ENCODE results near the gene ARHGAP8. TPM values are rescaled to one million over a fixed set of nuclear protein-coding genes. Genes with fewer than 3 reads are reported as not detected.
A peak's percentile ranks its signal among the peaks of the same experiment; 100 is the strongest.

The ARHGAP8 gene
- total RNA-seq, 1 experiment from 2014 or later, result 24.8 TPM

DNA sequence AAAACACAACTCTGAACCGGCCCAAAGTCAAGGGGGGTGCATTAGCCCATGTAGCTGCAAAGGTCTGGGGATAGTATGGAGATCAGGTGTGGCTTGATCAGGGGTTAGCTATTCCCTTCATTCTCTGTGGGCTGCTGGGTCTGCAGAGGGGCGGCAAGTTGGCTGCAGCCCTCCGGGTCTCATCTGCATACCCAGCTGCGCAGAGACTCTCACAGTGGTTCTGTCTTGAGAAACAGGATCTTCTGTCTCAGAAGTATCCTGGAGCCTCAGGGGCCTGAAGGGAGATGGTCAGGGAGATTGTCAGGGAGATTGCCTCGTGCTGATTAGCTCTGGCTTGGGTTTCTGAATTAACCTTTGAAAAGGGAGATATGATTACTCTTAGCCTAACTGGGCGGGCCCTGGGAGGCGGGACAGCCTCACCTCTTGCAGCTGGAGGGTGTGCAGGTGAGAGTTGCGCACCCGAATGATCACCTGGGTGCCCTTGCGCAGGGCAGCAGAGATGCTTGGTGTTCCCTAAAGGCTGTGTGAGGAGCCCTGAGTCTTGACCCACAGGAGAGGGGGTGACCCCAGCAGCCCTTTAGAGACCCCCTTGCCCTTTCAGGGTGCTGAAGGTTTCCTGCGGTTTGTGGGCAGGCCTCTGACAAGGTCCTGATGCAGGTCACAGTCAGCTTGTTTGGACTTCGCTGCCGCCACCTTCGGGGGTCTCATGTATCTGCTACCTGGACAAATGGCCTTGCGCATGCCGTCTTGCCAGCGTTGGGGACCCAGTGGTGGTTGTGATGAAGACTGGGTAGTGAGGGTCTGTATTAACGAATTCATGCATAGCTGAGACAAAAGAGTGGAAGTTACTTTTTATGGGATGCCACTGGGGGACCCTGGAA is 7.3 kb downstream of the ARHGAP8 start:
- Histone ChIP-seq H3K4me3 (ENCODE audit: insufficient read depth, low read depth, low read length) (no peak overlapping the region), H3K27me3 (ENCODE audit: control insufficient read depth, insufficient read depth, low read length) (no peaks in the 10 kb centered on the region), H3K36me3 (replicated peaks; ENCODE audit: control insufficient read depth, insufficient read depth, low read length) (no peaks in the 10 kb centered on the region)
- peak; percentile 14 for DNase-seq

DNA sequence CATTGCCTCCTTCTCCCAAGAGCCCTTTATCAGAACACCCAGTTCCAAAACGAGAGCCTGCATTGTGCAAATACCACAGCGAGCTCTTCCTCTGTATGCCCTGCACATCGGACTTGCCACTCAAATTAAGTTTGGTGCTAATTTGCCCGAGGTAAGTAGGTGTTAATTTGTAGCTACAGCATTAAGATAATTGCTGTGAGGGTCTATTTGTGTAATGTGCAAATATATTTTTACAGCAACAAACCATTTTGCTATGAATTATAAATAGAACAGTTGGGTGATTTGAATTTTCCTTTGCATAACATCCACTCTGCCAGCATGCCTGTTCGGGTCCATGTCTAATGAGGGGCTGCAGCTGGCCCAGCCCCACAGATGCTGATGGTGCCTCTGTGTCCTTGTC is 8.1 kb downstream of the ARHGAP8 start:
- H3K36me3 ChIP-seq (replicated peaks; ENCODE audit: control insufficient read depth, insufficient read depth, low read length), result no peaks in the 10 kb centered on the region
- no peak for DNase-seq
- no peaks in the 10 kb centered on the region for H3K27me3 ChIP-seq (ENCODE audit: control insufficient read depth, insufficient read depth, low read length)
- H3K4me3 ChIP-seq (ENCODE audit: insufficient read depth, low read depth, low read length), result no peak overlapping the region

DNA sequence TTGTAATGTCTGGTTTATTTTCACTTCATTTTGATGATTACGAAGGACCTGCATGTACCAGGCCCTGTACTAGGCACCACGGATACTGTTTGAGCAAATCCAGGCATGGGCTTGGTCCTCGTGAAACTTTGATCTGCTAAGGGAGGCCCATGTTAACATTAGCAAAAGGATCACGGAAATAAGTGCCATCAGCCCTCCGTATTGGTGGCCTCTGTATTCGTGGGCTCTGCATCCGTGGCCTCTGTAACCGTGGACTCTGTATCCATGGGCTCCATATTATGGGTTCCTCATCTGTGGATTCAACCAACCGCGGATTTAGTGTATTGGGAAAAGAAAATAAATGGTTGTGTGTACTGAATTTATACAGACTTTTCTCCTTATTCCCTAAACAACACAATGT is 8.7 kb downstream of the ARHGAP8 start:
- no peaks in the 10 kb centered on the region for H3K27me3 ChIP-seq (ENCODE audit: control insufficient read depth, insufficient read depth, low read length)
- no peak overlapping the region for H3K4me3 ChIP-seq (ENCODE audit: insufficient read depth, low read depth, low read length)
- no peak for DNase-seq
- no peaks in the 10 kb centered on the region for H3K36me3 ChIP-seq (replicated peaks; ENCODE audit: control insufficient read depth, insufficient read depth, low read length)

DNA sequence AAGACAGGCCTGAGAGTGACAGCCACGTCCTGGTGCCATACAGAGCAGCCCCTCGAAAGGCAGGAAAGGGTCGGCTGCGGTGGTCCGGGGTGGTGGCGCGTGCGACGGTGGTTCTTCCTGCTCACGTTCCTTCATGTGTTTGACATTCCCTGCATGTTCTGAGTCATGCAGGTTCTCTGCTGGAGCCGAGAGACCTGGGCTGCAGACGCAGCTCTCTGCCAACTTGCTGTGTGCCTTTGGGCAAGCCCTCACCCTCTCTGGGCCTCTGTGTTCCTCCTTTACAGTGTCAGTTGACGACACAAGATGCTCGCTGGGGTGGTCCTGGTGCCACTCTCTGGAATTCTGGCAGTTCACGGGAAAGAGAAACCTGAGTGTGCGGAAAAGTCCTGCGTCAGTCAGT is 12.0 kb downstream of the ARHGAP8 start:
- no peaks in the 10 kb centered on the region for H3K27me3 ChIP-seq (ENCODE audit: control insufficient read depth, insufficient read depth, low read length)
- H3K36me3 ChIP-seq (replicated peaks; ENCODE audit: control insufficient read depth, insufficient read depth, low read length), result no peaks in the 10 kb centered on the region; the same call in 1 of the 2 replicates
- peak; percentile 22 for DNase-seq
- no peak overlapping the region for H3K4me3 ChIP-seq (ENCODE audit: insufficient read depth, low read depth, low read length)

DNA sequence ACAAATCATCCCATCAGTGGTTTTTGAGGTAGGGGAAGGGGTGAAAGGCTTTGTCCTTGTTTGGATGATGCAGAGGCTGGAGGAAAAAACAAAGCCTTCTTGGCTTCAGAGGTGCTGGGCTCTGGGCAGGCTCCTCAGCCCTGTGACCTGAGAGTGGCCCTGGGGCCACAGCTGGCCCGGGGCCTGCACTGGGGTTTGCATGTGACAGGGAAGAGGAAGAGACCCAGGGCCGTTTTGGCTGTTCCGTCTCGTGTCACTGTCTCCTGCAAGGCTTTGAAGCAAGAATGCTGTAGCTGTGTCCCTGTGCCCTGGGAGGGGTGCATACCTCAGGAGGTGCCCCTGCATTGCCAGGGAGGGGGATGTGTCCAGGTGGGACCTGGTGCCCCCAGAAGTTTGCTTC is 12.6 kb downstream of the ARHGAP8 start:
- H3K4me3 ChIP-seq (ENCODE audit: insufficient read depth, low read depth, low read length), result no peak overlapping the region
- H3K27me3 ChIP-seq (ENCODE audit: control insufficient read depth, insufficient read depth, low read length), result no peaks in the 10 kb centered on the region
- H3K36me3 ChIP-seq (replicated peaks; ENCODE audit: control insufficient read depth, insufficient read depth, low read length), result no peaks in the 10 kb centered on the region; the same call in 1 of the 2 replicates
- DNase-seq, result peak; percentile 47

DNA sequence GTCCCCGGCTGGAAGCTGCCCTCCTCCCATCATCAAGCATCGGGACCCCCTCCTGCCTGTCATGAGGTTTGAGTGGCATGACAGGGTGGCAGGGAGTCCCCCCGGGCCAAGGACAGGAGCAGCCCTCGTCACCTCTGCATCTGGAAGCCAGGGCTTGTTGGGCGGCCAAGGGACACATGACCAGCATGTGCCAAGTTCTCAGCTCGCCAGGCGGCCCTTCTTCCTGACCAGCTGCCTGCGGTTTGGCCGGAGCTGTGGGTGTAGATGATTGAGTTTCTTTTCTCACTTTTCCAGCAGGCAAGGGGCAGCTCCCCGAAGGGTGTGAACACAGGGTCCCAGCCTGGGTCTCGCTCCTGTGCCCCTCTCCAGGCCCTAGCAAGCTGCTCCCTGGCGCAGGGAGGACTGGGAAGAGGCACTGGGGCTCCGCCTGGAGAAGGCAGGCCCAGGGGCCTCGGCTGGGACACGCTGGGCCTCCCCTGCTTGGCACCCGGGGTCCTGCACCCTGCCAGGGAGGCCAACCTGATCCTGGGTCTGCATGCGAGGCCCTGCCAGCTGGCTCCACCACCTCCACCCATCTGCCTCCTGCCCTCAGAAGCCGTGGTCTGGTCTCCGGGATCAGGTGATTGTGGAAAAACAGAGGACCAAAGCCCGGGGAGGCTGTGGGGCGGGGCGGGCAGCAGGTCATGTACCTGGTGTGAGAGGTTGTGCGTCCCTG is 13.4 kb downstream of the ARHGAP8 start:
- H3K36me3 ChIP-seq (replicated peaks; ENCODE audit: control insufficient read depth, insufficient read depth, low read length), result no peaks in the 10 kb centered on the region; the same call in 1 of the 2 replicates
- DNase-seq, result peak; percentile 56

GRCh38 chr22:44773082-44773481 is 20.7 kb downstream of the ARHGAP8 start:
- no peaks in the 10 kb centered on the region for H3K36me3 ChIP-seq (replicated peaks; ENCODE audit: control insufficient read depth, insufficient read depth, low read length)
- no peak overlapping the region for H3K4me3 ChIP-seq (ENCODE audit: insufficient read depth, low read depth, low read length)
- no peak for DNase-seq

More for the DNA sequence above, 13.4 kb downstream of the ARHGAP8 start:
- Histone ChIP-seq H3K27me3 (ENCODE audit: control insufficient read depth, insufficient read depth, low read length) (no peaks in the 10 kb centered on the region), H3K4me3 (ENCODE audit: insufficient read depth, low read depth, low read length) (no peak overlapping the region)

GRCh38 chr22:44775862-44776261 is 23.5 kb downstream of the ARHGAP8 start:
- H3K36me3 ChIP-seq (replicated peaks; ENCODE audit: control insufficient read depth, insufficient read depth, low read length), result no peaks in the 10 kb centered on the region
- no peak for DNase-seq
- no peak overlapping the region for H3K4me3 ChIP-seq (ENCODE audit: insufficient read depth, low read depth, low read length)
- H3K27me3 ChIP-seq (ENCODE audit: control insufficient read depth, insufficient read depth, low read length), result no peaks in the 10 kb centered on the region

More at GRCh38 chr22:44773082-44773481, 20.7 kb downstream of the ARHGAP8 start:
- H3K27me3 ChIP-seq (ENCODE audit: control insufficient read depth, insufficient read depth, low read length), result no peaks in the 10 kb centered on the region

GRCh38 chr22:44776605-44777363 is 24.4 kb downstream of the ARHGAP8 start:
- DNase-seq, result no peak
- H3K27me3 ChIP-seq (ENCODE audit: control insufficient read depth, insufficient read depth, low read length), result no peaks in the 10 kb centered on the region
- H3K4me3 ChIP-seq (ENCODE audit: insufficient read depth, low read depth, low read length), result no peak overlapping the region
- H3K36me3 ChIP-seq (replicated peaks; ENCODE audit: control insufficient read depth, insufficient read depth, low read length), result no peaks in the 10 kb centered on the region

DNA sequence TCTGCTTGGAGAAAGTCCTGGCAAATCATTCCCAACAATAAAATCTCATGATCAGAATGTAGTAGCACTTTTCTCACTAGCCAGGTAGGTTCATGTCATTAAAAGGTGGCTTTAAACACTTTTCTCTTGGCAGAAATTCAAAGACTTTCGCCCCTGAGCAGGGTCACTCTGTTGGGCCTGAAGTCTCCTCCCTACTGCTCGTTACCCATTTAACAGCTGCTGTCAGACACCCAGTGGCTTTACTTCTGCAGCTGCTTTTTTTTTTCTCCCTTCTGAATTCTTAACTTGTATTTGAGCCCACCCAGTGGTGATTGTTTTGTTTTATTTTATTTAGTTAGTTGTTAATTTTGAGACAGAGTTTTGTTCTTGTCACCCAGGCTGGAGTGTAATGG is 25.0 kb downstream of the ARHGAP8 start:
- no peaks in the 10 kb centered on the region for H3K36me3 ChIP-seq (replicated peaks; ENCODE audit: control insufficient read depth, insufficient read depth, low read length)
- DNase-seq, result no peak
- no peak overlapping the region for H3K4me3 ChIP-seq (ENCODE audit: insufficient read depth, low read depth, low read length)
- no peaks in the 10 kb centered on the region for H3K27me3 ChIP-seq (ENCODE audit: control insufficient read depth, insufficient read depth, low read length)

GRCh38 chr22:44780876-44781449 is 28.6 kb downstream of the ARHGAP8 start:
- Histone ChIP-seq H3K27me3 (ENCODE audit: control insufficient read depth, insufficient read depth, low read length) (no peaks in the 10 kb centered on the region), H3K4me3 (ENCODE audit: insufficient read depth, low read depth, low read length) (no peak overlapping the region), H3K36me3 (replicated peaks; ENCODE audit: control insufficient read depth, insufficient read depth, low read length) (no peaks in the 10 kb centered on the region)
- no peak for DNase-seq

- Histone ChIP-seq H3K36me3 (replicated peaks; ENCODE audit: control insufficient read depth, insufficient read depth, low read length) (peaks cover 3% of the 10 kb centered on the region), H3K27me3 (ENCODE audit: control insufficient read depth, insufficient read depth, low read length) (no peaks in the 10 kb centered on the region), H3K4me3 (ENCODE audit: insufficient read depth, low read depth, low read length) (no peak overlapping the region)
- DNase-seq, result no peak
Observed at GRCh38 chr22:44782363-44782963, 30.1 kb downstream of the ARHGAP8 start.

DNA sequence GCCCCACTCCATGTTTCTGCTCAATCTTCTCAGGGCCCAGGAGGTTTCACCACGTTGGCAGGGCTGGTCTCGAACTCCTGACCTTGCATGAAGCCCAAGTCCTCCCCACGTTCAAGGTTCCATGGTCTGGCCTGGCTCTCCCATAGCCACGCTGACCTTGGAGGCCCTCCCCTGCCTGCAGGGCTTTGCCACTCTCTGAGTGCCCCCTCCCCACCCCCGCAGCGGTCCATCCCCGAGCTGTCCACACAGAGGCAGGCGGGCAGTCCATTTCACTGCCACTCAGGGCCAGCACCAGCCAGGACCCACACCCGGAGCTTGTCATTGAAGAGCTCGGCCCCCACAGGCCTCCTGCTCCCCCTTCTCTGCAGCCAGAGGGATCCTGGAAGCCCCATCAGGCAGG is 30.7 kb downstream of the ARHGAP8 start:
- DNase-seq, result no peak
- H3K4me3 ChIP-seq (ENCODE audit: insufficient read depth, low read depth, low read length), result no peak overlapping the region
- H3K27me3 ChIP-seq (ENCODE audit: control insufficient read depth, insufficient read depth, low read length), result no peaks in the 10 kb centered on the region
- H3K36me3 ChIP-seq (replicated peaks; ENCODE audit: control insufficient read depth, insufficient read depth, low read length), result peaks cover 3% of the 10 kb centered on the region

- Histone ChIP-seq H3K27me3 (ENCODE audit: control insufficient read depth, insufficient read depth, low read length) (no peaks in the 10 kb centered on the region), H3K4me3 (ENCODE audit: insufficient read depth, low read depth, low read length) (no peak overlapping the region), H3K36me3 (replicated peaks; ENCODE audit: control insufficient read depth, insufficient read depth, low read length) (peaks cover 3% of the 10 kb centered on the region)
- peak; percentile 50 for DNase-seq
Observed at GRCh38 chr22:44783581-44783980, 31.2 kb downstream of the ARHGAP8 start.
